GM12865 (cell line): ENCODE results near the gene CCR8.
"Not testable (repeated sequence)": the region's sequence is repeated elsewhere in the genome, so short reads cannot be mapped to it uniquely, and the experiment has no call there.

ENCODE experiments used
- DNase-seq: peaks from one replicate; pipeline ENCODE4 v3.0.0; 2010; ENCODE audit warnings: low read depth
- H3K4me3 ChIP-seq: 2 replicates; pipeline ENCODE4 v1.5.1; 2011; ENCODE audit warnings: mild to moderate bottlenecking, low read depth, low read length, control low read depth
- TF ChIP-seq, protein P1 (sequence below): IDR thresholded peaks from 2 replicates; pipeline ENCODE4 v1.5.1; 2011; ENCODE audit warnings: low read length, control low read depth, low read depth, inconsistent platforms; ENCODE audit not compliant: insufficient read depth; ENCODE audit errors: missing control alignments

The CCR8 gene

GRCh38 chr3:39361252-39361927 is 31.9 kb downstream of the CCR8 start:
- TF ChIP-seq, protein P1, sequence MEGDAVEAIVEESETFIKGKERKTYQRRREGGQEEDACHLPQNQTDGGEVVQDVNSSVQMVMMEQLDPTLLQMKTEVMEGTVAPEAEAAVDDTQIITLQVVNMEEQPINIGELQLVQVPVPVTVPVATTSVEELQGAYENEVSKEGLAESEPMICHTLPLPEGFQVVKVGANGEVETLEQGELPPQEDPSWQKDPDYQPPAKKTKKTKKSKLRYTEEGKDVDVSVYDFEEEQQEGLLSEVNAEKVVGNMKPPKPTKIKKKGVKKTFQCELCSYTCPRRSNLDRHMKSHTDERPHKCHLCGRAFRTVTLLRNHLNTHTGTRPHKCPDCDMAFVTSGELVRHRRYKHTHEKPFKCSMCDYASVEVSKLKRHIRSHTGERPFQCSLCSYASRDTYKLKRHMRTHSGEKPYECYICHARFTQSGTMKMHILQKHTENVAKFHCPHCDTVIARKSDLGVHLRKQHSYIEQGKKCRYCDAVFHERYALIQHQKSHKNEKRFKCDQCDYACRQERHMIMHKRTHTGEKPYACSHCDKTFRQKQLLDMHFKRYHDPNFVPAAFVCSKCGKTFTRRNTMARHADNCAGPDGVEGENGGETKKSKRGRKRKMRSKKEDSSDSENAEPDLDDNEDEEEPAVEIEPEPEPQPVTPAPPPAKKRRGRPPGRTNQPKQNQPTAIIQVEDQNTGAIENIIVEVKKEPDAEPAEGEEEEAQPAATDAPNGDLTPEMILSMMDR = no peak
- peak overlapping the region; percentile 24 for H3K4me3 ChIP-seq
- peak; percentile 80 for DNase-seq

DNA sequence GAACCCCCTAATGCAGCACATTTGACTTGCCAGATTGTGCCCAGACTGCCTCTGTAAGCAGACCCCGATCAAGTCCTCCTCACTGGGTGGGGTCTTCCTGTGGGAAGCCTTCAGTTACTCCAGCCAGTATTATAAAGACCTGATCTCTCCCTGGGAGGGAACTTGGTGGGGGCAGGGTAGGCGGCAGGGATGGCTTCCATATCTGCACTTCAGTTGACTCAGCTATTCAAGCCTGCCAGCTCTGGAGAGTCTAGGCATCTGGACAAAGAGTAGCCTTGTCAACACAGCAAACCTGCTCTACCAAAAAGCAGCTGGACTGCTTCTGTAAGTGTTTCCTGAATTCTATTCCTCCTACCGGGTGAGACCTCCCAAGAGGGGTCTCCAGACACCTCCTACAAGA is 32.7 kb downstream of the CCR8 start:
- DNase-seq = no peak
- TF ChIP-seq, protein P1 = no peak
- H3K4me3 ChIP-seq = no peak overlapping the region

- no peak for DNase-seq
- TF ChIP-seq, protein P1 = no peak
- H3K4me3 ChIP-seq = no peak overlapping the region
Measured at GRCh38 chr3:39362812-39363211, 33.3 kb downstream of the CCR8 start.

DNA sequence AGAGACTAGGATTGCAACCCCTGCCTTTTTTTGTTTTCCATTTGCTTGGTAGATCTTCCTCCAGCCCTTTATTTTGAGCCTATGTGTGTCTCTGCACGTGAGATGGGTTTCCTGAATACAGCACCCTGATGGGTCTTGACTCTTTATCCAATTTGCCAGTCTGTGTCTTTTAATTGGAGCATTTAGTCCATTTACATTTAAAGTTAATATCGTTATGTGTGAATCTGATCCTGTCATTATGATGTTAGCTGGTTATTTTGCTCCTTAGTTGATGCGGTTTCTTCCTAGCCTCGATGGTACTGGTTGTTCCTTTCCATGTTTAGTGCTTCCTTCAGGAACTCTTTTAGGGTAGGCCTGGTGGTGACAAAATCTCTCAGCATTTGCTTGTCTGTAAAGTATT is 40.9 kb downstream of the CCR8 start:
- not testable (repeated sequence) for H3K4me3 ChIP-seq, DNase-seq

GRCh38 chr3:39372833-39373232 is 43.3 kb downstream of the CCR8 start:
- H3K4me3 ChIP-seq = no peak overlapping the region
- DNase-seq = no peak
- TF ChIP-seq, protein P1 = no peak

GRCh38 chr3:39376959-39377634 is 47.6 kb downstream of the CCR8 start:
- peak; percentile 63 for DNase-seq
- TF ChIP-seq, protein P1 = no peak
- no peak overlapping the region for H3K4me3 ChIP-seq

GRCh38 chr3:39378088-39378487 is 48.6 kb downstream of the CCR8 start:
- TF ChIP-seq, protein P1 = peak; percentile 87
- DNase-seq = peak; percentile 85
- no peak overlapping the region for H3K4me3 ChIP-seq
